Measurements from ENCODE around the gene USH2A.

USH2A gene

DNA sequence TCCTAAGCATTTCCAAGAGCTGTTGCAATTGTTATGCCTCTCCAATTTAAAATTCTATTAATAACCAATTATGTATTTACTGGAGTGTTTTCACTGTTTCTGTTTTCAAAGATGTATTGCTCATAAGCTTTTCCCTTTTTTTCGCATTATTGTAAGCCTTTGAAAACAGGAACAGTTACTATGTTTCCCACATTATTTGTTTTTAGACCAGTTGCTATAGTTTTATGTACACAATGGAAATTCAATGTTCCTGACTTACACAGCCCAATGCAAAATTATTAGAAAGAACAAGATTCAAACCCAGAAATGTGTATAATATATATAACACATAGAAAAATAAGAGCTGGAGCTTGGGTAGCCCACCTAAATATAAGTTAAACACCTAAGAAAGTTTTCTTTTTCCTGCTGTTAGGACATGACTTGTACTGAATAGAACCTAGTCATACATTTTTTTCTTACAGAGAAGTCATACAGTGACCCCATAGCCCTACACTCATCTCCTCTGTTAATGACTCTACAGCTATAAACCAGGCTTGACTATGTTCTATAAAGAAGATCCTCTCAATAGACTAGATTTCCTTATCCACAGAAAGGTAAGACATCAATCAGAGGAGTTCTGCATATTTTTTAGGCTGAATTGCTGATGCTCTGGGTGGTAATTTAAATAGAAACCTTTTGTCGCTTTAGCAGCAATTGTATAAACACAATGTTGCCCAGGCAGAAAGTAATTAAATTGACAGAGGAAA, 299.6 kb downstream of the USH2A start:
- no peak for DNase-seq (ENCODE audit: low read depth in 2 of 2)

DNA sequence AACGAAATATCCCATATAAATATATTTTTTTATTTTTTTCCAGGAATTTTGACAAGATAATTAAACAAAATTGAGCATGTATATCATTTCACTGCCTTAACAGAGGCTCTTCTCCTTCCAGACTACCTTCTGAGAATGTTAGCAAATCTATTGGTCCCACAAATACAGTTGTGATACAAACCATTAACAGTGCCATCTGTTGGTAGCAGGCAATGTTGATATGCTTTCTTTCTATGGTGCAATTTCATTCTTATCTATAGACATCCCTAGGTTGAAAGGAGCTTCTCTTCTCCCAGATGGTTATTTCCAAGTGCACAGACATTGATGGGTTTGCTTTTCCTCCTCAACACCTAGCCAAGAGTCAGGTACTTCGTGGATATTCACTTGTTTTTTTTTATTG, 303.6 kb downstream of the USH2A start:
- DNase-seq (ENCODE audit: low read depth in 2 of 2), result no peak

DNA sequence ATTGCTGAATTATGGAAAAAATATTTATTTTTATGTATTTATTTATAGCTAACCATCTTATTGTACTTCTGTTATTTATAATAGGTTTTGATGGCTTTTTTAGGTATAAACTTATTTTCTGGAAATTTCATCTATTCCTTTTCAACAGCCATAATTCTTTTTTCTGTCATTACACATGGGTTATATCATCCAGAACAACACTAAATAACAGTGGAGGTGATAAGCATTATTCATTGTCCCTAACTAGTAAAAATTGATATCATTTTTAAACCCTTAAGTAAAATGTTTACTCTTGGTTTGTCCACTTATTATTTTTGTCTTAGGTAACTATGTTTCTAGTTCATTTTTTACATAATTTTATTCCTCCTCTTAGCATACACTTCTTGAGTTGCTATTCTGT, 309.1 kb downstream of the USH2A start:
- no peak for DNase-seq (ENCODE audit: low read depth in 2 of 2)

DNA sequence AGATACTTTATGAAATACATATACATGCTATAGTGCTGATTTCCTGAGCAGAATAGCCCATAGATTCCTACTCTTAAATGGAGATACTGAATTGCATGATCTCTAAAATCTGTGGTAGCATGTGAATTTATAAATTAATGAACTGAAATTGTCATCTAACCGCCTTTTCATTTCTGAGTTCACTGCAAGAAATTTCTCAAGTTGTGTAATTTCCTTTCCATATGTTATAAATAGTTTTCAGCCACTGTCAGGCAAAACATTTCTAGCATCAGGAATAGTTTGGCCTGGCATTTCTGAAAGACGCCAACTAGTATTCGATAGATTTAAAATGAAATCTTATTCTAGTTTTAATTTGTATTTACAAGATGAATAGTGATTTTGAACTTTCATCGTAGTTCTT, 310.1 kb downstream of the USH2A start:
- DNase-seq (ENCODE audit: low read depth in 2 of 2), result no peak

DNA sequence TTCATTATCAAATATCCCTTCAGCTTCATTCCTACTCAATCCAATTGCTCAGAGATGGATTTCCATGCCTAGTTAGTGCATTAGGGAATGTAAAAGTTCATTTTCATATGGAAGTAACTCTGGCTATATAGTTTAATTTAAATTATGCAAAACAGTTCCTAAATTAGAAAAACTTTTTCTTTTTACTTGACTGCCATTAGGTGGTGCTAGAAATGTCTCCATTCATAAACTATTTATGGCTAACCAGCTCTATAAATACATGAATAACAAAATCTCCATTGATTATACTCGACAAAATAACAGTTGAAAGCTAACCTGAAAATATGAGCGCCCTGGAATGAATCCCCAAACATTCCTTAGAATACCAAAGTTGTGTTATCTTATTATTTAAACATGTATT, 311.4 kb downstream of the USH2A start:
- no peak for DNase-seq (ENCODE audit: low read depth in 2 of 2)

DNA sequence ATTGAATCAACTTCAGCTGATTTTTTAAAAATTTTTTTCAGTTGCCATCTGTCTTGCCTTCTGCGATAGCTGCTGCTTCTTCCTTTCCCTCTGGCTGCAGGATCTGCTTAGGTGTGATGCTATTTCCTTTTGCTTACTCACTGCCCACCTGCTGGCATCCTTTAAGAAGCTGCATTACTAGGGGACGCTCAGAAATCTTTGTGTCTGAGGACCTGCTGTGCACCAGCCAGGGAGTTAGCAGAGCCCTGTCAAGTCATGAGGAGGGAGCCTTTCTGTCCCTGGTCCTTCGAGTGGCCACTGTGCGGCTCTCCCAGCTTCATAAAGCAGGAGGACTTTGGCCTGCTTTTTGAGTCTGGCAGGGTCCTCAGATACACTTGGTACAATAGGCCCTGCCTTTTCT, 327.8 kb downstream of the USH2A start:
- DNase-seq (ENCODE audit: low read depth in 2 of 2), result no peak

DNA sequence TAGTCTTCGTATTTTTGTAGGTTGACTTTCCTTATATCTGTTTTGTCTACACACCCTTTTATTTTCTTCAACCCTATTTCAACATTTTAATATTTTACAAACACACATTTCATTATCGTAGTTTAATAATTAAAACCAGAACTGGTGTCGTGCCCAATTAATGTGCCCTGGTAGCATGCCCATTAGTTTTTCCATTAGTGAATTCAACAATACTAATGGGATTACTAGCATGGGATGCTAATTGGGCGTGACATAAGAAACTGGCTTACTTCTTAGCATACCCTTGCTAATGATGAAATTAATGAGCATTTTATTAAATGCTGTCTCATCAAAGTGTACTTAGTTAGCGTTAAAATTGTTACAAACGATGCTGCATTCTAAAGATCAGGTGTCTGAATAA, 332.7 kb downstream of the USH2A start:
- DNase-seq (ENCODE audit: low read depth in 2 of 2), result no peak

DNA sequence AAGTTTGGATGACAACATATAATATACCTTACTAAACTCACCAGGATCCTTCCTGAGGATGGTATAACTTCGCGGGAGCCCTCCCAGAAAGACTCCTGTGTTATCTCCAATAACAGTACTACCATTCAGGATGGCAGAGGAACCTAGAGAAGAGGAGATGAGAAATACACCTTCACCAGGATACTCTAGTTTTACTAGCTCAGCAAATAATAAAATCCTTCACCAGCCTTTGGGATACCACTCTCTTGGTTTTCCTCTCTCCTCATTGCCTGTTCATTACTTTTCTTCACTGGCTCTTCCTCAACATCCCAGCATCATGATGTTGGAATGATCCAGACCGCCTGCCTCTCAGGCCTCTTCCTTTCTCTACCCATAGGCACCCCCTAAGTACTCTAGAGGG, 336.6 kb downstream of the USH2A start:
- DNase-seq (ENCODE audit: low read depth in 2 of 2), result no peak

DNA sequence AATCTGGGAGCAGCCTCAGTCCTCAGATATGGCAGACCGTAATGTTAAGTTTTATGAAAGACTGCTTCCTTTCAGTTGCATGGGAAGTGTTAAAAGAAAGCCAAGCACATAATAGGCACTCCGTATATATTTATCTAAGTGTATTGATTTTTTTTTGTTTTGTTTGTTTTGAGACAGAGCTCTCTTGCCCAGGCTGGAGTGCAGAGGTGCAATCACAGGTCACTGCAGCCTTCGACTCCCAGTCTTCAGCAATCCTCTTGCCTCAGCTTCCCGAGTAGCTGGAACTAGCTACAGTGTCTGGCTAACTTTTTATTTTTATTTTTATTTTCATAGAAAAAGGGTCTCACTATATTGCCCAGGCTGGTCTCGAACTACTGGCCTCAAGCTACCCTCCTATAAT, 341.8 kb downstream of the USH2A start:
- DNase-seq (ENCODE audit: low read depth in 2 of 2), result no peak

DNA sequence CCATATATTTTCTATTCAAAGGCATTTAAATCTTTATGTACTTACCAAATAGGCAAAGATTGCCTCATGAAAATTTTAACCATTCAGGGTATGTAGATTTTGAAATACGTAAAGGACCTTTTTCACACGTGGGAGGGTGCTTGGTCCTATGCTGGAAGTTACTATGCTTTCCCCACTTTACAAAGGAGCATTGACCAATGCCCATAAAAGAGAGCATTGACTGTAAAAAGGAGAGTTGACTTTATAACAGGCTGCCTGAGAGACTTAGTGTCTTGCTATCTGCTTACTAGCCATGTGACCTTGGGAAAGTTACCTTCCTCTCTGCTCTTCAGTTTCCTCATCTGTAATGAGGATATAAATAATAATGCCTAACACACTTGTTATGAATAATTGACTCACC, 346.5 kb downstream of the USH2A start:
- no peak for DNase-seq (ENCODE audit: low read depth in 2 of 2)

DNA sequence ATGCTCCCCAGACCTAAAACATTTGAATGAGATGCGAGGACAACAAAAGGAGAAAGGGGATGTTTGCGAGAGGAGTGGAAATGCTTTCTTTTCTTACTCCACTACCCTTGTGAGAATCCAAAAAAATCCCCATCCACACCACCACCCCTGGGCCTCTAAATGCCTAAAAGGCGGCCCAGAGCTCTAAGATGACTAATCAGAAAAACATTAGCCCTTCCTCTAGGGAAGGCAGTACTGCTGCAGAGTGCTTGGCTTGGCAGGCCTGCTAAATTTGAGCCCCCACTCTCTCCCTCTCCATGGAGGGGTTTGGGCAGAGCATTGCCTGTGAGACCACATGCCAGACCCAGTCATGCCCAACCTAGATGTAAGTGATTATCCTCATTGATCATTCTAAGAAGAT, 347.9 kb downstream of the USH2A start:
- no peak for DNase-seq (ENCODE audit: low read depth in 2 of 2)

DNA sequence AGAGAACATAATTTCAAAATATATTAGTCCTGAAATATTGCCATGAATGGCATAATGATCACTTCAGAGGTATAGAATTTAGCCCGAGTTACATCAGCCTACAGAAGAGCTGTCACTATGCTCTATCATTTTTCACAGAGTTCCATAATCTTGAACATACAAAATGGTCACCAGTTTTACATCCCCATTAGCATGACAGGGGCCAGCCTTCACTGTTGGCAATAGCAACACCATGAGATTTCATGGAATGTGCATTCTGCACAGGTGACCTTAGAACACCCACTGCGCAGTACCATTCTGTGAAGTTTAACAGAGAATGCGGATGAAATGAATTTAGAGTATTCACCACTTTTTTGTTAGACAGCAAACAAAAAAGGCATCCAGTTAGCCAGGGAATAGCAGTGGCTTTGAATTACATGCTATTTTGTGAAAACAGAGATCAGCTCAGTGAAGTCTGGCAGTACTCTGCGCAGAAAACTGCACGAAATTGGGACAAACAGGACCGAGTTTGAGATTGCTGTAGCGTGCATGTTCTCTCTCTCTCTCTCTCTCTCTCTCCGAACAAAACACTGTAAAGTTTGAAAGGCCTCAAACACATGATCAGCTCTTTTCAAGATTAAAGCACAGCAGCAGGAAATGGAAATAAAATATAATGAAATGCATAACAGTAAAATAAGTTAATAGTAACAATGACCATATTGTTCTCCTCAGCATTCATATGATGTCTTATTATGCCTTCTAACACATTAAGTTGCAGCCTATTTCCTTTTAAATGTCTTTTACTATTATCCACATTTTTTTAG, 349.3 kb downstream of the USH2A start:
- DNase-seq (ENCODE audit: low read depth in 2 of 2), result no peak

DNA sequence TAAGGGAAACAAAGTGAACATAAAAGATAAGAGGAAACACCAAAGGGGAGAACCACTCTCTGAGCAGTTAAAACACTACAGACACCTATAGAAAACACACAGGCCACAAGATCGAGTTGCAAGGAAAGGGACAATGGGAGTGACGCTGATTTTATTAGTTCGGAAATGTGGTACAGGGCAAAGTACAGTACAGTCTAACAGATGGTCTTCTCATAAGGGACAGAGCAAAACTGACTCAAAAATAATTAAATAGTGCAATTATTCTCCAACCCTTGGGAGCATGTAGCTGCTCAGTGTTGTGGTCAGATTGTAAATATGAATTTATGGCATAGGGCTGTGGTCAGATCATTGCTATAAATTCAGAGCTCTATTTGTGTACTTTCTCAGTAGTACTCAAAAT, 352.0 kb downstream of the USH2A start:
- no peak for DNase-seq (ENCODE audit: low read depth in 2 of 2)

DNA sequence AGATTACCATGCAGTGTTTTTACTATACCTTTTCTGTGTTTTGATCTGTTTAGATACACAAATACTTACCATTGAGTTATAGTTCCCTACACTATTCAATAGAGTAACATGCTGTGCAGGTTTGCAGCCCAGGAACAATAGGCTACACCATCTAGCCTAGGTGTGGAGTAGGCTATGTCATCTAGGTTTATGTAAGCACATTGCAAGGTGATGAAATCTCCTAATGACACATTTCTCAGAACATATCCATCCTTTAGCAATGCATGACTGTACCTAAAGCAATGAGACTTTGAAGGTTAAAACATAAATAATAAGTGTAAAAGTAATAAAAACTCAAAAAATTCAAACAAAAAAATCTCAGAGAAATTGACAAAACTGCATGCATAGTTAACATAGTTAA, 358.6 kb downstream of the USH2A start:
- no peak for DNase-seq (ENCODE audit: low read depth in 2 of 2)

DNA sequence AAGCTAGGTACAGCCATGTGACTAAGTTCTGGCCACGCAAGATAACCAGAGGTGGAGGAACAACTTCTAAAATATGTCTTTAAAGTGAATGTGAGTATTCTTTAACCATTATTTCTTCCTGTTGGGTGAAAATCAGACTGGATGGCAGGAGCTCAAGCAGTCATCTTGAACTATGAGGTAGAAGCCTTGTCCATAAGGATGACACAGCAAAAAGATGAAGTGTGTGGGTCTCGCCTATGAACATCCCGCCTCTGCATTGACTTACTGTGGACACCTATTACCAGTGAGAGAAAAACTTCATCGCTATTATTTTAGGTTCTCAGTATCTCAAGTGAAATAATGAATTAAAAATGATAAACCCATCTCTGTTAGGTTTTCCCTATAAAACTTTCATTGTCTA, 365.3 kb downstream of the USH2A start:
- DNase-seq (ENCODE audit: low read depth in 2 of 2), result no peak

DNA sequence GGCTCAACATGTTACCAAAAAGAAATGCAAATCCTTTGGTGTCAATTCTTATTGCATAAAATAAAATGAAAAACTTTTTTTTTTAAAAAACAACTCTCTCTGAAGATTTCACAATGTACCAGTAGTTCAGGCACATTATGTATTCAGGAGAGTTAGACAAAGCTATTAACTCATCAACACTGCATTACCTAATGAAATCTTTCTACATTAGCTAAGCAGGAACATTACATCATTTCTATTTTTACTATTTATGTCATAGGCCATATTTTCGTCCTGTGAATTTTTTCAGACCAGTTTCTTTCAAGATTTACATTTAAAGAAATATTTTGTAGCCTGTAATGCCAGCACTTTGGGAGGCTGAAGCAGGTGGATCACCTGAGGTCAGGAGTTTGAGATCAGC, 366.2 kb downstream of the USH2A start:
- DNase-seq (ENCODE audit: low read depth in 2 of 2), result no peak

DNA sequence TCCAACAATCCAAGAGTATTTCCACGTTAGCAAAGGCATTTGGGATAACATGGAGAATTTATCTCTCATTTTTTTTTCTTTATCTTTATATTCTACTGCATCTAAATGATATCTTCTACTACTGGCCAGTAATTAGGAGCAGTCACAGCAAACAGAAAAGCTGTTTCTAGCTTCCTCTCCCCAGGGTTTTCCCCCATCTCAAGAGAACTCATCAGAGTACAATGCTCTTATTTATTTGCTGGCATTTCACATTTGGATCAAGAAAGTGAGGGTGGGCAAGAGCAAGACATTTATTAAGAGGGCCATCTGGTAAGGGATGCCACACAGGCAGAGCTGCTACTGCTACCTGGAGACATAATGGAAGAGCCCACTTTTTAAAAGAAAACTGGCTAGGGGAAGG, 368.2 kb downstream of the USH2A start:
- no peak for DNase-seq (ENCODE audit: low read depth in 2 of 2)

DNA sequence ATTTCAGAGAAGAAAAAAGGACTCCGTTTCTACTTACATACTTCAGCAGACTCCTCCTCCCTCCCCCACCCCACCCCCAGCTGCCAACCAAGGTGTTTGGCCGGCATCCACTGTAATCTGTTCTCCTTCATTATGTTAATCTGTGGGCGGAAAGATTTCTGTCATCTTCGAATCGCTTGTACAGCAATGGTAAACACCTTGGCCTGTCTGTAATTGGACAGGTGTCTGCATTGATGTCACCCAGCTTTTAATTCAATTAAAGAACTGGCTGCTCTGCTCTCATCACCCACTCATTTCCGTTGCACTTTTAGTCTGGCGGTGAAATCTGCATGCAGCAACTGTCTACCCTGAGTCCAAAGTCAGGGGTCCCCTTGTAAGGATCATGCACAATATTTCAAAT, 368.6 kb downstream of the USH2A start:
- DNase-seq (ENCODE audit: low read depth in 2 of 2), result no peak

DNA sequence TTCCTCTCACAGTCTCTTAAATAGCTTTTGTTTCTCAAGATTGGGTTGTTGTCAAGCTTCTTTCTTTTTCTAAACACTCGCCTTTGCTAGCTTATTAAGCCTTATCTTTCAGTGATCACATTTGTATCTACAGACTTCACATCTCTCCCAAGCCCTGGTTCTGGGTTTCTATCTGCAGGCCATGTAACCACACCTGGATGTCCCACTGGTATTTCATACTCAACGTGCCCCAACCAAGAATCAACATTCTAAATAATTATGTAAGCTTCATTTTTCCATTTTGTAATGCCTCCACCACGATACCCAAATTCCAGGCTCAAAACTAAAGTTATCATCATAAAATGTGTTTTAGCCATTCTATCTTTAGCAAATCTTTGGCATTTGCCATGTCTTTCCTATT, 372.2 kb downstream of the USH2A start:
- no peak for DNase-seq (ENCODE audit: low read depth in 2 of 2)

DNA sequence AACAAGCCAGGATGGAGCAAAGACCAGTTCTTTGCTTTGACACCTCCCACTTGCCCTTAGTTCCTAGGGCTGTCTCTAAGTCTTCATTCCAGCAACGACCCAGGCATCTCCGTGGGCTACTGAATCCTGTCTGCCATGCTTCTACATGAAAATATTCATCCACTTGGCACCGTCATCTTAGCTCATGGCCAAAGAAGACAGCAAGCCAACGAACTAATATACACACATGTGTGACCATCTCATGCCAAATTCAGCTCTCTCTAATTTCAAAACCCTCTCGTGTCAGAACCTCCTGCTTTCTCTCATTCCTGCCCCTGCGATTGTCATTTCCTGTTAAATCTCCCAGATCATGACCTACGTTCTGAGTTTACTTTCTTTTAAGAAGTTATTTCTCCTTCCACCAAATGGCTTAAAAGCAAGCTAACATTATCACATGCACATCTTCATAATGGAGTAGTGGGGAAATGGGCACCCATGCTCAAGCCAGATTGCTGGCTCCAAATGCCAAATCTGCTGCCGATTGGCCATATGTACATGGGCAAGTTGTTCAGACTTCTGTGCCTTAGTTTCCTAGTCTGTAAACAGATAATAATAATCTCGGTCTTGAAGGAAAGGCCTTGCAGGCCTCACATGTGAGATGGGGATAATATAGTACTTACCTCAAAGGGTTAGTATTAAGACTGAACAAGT, 373.4 kb downstream of the USH2A start:
- DNase-seq (ENCODE audit: low read depth in 2 of 2), result no peak

DNA sequence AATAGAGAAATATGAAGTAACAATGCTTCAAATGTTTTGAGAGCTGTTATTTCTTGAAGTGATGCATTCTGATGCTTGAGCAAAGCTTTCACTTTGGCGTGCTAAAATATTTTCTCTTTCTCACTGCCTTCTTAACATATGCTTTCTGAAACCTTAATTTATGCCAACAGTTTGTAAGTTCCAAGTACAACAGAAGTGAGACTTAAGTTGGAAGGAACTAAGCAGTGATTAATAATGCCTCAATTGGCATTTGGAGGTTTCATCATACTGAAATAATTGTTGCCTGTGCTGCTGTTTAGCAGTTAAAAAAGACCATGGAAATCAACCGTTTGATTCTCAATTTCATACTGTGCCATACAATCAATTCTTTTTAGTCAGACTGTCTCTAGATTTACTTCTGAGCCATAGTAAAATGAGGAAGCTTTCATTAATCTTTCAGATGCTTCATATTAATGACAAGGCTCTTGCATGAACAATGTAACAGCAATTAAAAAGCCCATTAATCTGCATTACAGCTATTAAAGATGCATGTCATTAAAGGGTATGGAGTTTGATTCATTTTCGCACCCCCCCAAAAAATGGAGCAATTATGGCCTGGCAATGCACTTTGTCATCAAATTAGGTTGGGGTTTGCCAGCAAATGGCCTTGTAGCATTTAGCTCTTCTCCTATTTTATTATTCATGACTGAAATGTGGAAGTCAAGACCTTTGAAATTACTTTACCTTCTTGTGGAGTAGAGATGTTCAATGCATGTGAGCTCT, 375.3 kb downstream of the USH2A start:
- DNase-seq (ENCODE audit: low read depth in 2 of 2), result no peak

DNA sequence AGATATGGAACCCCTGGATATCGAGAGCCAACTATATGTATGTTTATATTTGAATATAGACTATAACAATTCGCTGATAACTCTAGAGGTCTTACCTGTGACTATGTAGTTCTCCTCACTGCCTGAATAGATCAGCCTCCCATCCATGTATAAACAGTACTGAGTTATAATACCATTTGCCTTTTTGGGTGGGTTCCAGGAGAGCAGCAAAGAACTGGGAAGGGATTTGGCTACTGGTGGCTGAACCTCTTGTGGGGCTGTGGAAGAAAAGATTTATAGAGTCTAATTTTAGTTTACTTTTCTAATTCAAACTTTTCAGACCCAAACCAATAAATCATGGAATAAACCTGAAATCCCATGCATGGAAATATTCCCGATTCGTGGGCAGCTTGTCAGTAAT, 376.9 kb downstream of the USH2A start:
- no peak for DNase-seq (ENCODE audit: low read depth in 2 of 2)
